Kidney (tissue), 14 donors: ENCODE measurements around the gene ECEL1. TPM values are rescaled to one million over a fixed set of nuclear protein-coding genes. Genes with fewer than 3 reads are reported as not detected.

Experiments used
- DNase-seq, 5 donors: peaks; one replicate each; pipeline ENCODE4 v3.0.0-alpha.2; 2013 to 2020
- FAIRE-seq: peaks from 2 replicates; lab custom pipeline; 2012; peaks lifted over from hg19 to GRCh38; lab: Jason Lieb, UNC
- H3K27ac ChIP-seq, 2 donors: one replicate each; pipeline ENCODE4 v1.7.0; 2013; ENCODE audit warnings: low read depth in 2 of 2, low read length in 2 of 2, inconsistent platforms in 1 of 2
- H3K27me3 ChIP-seq: one replicate; pipeline ENCODE4 v1.7.1; 2013; ENCODE audit warnings: low read length, inconsistent platforms; ENCODE audit not compliant: control insufficient read depth, insufficient read depth
- H3K36me3 ChIP-seq, 3 donors: one replicate each; pipeline versions ENCODE4 v1.7.0 to v1.7.1; 2013; ENCODE audit warnings: low read length in 3 of 3, control low read depth in 1 of 3, inconsistent platforms in 1 of 3; ENCODE audit not compliant: insufficient read depth in 3 of 3, control insufficient read depth in 2 of 3
- H3K4me1 ChIP-seq, 3 donors: one replicate each; pipeline versions ENCODE4 v1.7.0 to v1.7.1; 2013; ENCODE audit warnings: low read length in 3 of 3, inconsistent platforms in 1 of 3, low read depth in 1 of 3; ENCODE audit not compliant: control insufficient read depth in 2 of 3, insufficient read depth in 2 of 3
- H3K4me3 ChIP-seq, 3 donors: one replicate each; pipeline versions ENCODE4 v1.7.0 to v1.8.1; 2013; ENCODE audit warnings: low read length in 3 of 3, control low read depth in 1 of 3, inconsistent platforms in 1 of 3
- H3K9ac ChIP-seq, 3 donors: one replicate each; pipeline versions ENCODE4 v1.7.0 to v1.7.1; 2013; ENCODE audit warnings: low read length in 3 of 3, control low read depth in 1 of 3, inconsistent platforms in 1 of 3
- H3K9me3 ChIP-seq, 3 donors: one replicate each; pipeline versions ENCODE4 v1.7.0 to v1.7.1; 2013; ENCODE audit warnings: low read length in 3 of 3, control low read depth in 1 of 3, inconsistent platforms in 1 of 3; ENCODE audit not compliant: control insufficient read depth in 2 of 3, insufficient read depth in 1 of 3
- intact Hi-C: fragments of 100-400 bp; cut with DNase I; formaldehyde crosslinking; loops from one replicate; pipeline ENCODE4 v1.11.1; 2022
- polyA plus RNA-seq: library from polyadenylated mRNA; stranded (reverse); fragments of 350-450 nt; fragmentation: Illumina TruSeq; extraction: RNeasy Lipid Tissue Mini Kit (QIAGEN cat#74804); gene quantifications from one replicate; pipeline ENCODE4 v1.2.3, GENCODE V29; 2014; ENCODE audit warnings: low read depth, low replicate concordance; ENCODE audit not compliant: insufficient read depth
- total RNA-seq: library from RNA; stranded (reverse); fragmentation: NEBNext Ultra II Directional; extraction: Animal tissue kit (Norgen Biotek cat#: 25700); gene quantifications from one replicate; pipeline ENCODE4 v1.2.1, GENCODE V29; 2021
- TF ChIP-seq, protein P1 (sequence below): IDR thresholded peaks from 3 replicates; pipeline ENCODE4 v1.5.1; 2012; ENCODE audit warnings: mild to moderate bottlenecking, moderate library complexity, borderline replicate concordance; ENCODE audit not compliant: insufficient read depth; ENCODE audit errors: extremely low read depth
- donor health status: control.
- donor health status: control.
- donor health status: control.
- donor health status: control.
- donor health status: control.
- donor health status: DM: yes; HTN: yes; CAD: no.
- donor health status: Normal renal cell carcinoma (clear cell type).

The ECEL1 gene
- total and polyA plus RNA-seq, 2 donors from 2014 or later: 6.7 to 8.5 TPM

DNA sequence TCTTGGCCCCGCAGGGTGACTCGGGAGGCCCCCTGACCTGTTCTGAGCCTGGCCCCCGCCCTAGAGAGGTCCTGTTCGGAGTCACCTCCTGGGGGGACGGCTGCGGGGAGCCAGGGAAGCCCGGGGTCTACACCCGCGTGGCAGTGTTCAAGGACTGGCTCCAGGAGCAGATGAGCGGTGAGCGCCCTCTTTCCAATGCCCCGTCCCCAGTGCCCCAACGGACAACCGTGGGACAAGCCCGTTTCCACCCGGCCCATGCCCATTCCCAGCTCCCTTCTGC lies 35.7 kb upstream of the ECEL1 start:
- TF ChIP-seq, protein P1, sequence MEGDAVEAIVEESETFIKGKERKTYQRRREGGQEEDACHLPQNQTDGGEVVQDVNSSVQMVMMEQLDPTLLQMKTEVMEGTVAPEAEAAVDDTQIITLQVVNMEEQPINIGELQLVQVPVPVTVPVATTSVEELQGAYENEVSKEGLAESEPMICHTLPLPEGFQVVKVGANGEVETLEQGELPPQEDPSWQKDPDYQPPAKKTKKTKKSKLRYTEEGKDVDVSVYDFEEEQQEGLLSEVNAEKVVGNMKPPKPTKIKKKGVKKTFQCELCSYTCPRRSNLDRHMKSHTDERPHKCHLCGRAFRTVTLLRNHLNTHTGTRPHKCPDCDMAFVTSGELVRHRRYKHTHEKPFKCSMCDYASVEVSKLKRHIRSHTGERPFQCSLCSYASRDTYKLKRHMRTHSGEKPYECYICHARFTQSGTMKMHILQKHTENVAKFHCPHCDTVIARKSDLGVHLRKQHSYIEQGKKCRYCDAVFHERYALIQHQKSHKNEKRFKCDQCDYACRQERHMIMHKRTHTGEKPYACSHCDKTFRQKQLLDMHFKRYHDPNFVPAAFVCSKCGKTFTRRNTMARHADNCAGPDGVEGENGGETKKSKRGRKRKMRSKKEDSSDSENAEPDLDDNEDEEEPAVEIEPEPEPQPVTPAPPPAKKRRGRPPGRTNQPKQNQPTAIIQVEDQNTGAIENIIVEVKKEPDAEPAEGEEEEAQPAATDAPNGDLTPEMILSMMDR: no peak
- Histone ChIP-seq H3K27ac (no peak overlapping the region), H3K4me1 (peaks cover 0 to 3% (median 0%) of the 10 kb centered on the region in 3 donors), H3K4me3 (no peak overlapping the region), H3K27me3 (peaks cover 5% of the 10 kb centered on the region), H3K9ac (no peak overlapping the region), H3K36me3 (no peaks in the 10 kb centered on the region), H3K9me3 (no peaks in the 10 kb centered on the region)
- DNase-seq (no peak), FAIRE-seq (no peak)
- intact Hi-C loops: no loop called here

DNA sequence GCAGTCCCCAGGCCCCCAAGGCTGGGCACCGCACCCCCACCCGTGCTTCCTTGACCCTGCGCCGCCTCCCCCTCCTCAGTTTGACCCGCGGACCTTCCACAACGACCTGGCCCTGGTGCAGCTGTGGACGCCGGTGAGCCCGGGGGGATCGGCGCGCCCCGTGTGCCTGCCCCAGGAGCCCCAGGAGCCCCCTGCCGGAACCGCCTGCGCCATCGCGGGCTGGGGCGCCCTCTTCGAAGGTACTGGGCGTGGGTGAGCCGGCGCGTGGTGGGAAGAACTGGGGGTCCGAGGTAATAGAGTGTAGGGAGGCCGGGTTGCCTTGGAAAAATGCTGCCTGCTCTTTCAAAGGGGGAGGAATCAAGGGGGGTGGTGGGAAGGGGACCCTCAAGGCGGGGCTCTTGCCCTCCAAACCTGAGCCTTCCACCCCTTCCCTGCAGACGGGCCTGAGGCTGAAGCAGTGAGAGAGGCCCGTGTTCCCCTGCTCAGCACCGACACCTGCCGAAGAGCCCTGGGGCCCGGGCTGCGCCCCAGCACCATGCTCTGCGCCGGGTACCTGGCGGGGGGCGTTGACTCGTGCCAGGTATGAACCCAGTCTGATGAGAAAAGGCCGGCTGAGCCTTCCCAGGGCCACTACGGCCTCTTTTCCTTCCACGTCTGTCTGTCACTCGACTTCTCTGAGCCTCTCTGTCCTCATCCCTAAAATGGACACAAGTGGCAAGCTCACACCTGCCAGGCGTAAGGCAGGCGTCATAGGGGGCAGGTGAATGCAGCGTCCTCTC lies 35.2 kb upstream of the ECEL1 start:
- FAIRE-seq: no peak
- Histone ChIP-seq H3K27me3 (peaks cover 5% of the 10 kb centered on the region), H3K27ac (no peak overlapping the region), H3K36me3 (no peaks in the 10 kb centered on the region), H3K4me3 (no peak overlapping the region), H3K9ac (no peak overlapping the region), H3K9me3 (no peaks in the 10 kb centered on the region), H3K4me1 (peaks cover 0 to 3% (median 0%) of the 10 kb centered on the region in 3 donors)
- DNase-seq: no peak
- TF ChIP-seq, protein P1: no peak
- intact Hi-C loops: no loop called here

DNA sequence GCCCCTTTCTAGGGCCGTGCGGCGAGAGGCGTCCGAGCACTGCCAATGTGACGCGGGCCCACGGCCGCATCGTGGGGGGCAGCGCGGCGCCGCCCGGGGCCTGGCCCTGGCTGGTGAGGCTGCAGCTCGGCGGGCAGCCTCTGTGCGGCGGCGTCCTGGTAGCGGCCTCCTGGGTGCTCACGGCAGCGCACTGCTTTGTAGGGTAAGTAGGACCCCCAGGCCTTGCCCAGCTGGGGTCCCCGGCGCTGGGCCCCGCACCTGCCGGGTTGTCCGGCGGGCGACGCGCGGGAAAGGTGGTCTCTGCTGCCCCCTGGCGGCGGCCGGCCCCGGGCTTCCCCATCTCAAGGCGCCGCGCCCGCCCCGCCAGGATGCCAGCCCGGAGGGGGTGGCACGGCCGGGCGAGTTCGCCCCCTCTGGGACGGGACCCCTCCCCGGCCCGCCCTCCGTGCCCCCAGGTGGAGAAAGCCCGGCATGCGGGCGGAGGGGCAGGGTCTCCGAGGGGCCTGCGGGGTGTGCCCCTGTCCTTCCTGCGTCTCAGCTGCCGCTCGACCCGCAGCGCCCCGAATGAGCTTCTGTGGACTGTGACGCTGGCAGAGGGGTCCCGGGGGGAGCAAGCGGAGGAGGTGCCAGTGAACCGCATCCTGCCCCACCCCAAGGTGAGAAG lies 34.5 kb upstream of the ECEL1 start:
- Histone ChIP-seq H3K27me3 (peaks cover 5% of the 10 kb centered on the region), H3K36me3 (no peaks in the 10 kb centered on the region), H3K4me1 (peaks cover 0 to 3% (median 0%) of the 10 kb centered on the region in 3 donors), H3K27ac (no peak overlapping the region), H3K9ac (no peak overlapping the region), H3K4me3 (no peak overlapping the region), H3K9me3 (no peaks in the 10 kb centered on the region)
- FAIRE-seq (no peak), DNase-seq (peak in 3 of 5 donors; percentile 54 to 78 (median 57))
- intact Hi-C loops: no loop called here
- TF ChIP-seq, protein P1: peak; percentile 72
